ENCODE results near the gene OPN1SW.

The OPN1SW gene

GRCh38 chr7:128726059-128726736, 49.4 kb downstream of the OPN1SW start:
- no peaks in the 10 kb centered on the region for H3K9me3 ChIP-seq (ENCODE audit: control insufficient read depth in 1 of 2, low read length in 2 of 2)
- no peak overlapping the region for H3K27ac ChIP-seq (ENCODE audit: low read depth, low read length)
- peaks cover 0 to 3% of the 10 kb centered on the region in 2 donors for H3K27me3 ChIP-seq (ENCODE audit: control insufficient read depth in 1 of 2, insufficient read depth in 2 of 2, low read length in 2 of 2)
- no peaks in the 10 kb centered on the region for H3K36me3 ChIP-seq (ENCODE audit: control insufficient read depth in 1 of 2, insufficient read depth in 2 of 2, low read length in 2 of 2)
- H3K9ac ChIP-seq (ENCODE audit: low read depth in 1 of 2, low read length in 2 of 2), result no peak overlapping the region
- no peaks in the 10 kb centered on the region for H3K4me1 ChIP-seq (ENCODE audit: control insufficient read depth in 1 of 2, insufficient read depth in 2 of 2, low read length in 2 of 2)
- no peak overlapping the region for H3K4me3 ChIP-seq (ENCODE audit: low read depth in 1 of 2, low read length in 2 of 2)

GRCh38 chr7:128725531-128725930, 50.1 kb downstream of the OPN1SW start:
- H3K36me3 ChIP-seq (ENCODE audit: control insufficient read depth in 1 of 2, insufficient read depth in 2 of 2, low read length in 2 of 2), result no peaks in the 10 kb centered on the region
- no peak overlapping the region for H3K27ac ChIP-seq (ENCODE audit: low read depth, low read length)
- H3K9me3 ChIP-seq (ENCODE audit: control insufficient read depth in 1 of 2, low read length in 2 of 2), result no peaks in the 10 kb centered on the region
- H3K9ac ChIP-seq (ENCODE audit: low read depth in 1 of 2, low read length in 2 of 2), result no peak overlapping the region
- peaks cover 0 to 3% of the 10 kb centered on the region in 2 donors for H3K27me3 ChIP-seq (ENCODE audit: control insufficient read depth in 1 of 2, insufficient read depth in 2 of 2, low read length in 2 of 2)
- H3K4me3 ChIP-seq (ENCODE audit: low read depth in 1 of 2, low read length in 2 of 2), result no peak overlapping the region
- no peaks in the 10 kb centered on the region for H3K4me1 ChIP-seq (ENCODE audit: control insufficient read depth in 1 of 2, insufficient read depth in 2 of 2, low read length in 2 of 2)

GRCh38 chr7:128724743-128725142, 50.9 kb downstream of the OPN1SW start:
- H3K36me3 ChIP-seq (ENCODE audit: control insufficient read depth in 1 of 2, insufficient read depth in 2 of 2, low read length in 2 of 2), result no peaks in the 10 kb centered on the region
- no peak overlapping the region for H3K9ac ChIP-seq (ENCODE audit: low read depth in 1 of 2, low read length in 2 of 2)
- no peak overlapping the region for H3K27ac ChIP-seq (ENCODE audit: low read depth, low read length)
- H3K4me1 ChIP-seq (ENCODE audit: control insufficient read depth in 1 of 2, insufficient read depth in 2 of 2, low read length in 2 of 2), result no peaks in the 10 kb centered on the region
- no peaks in the 10 kb centered on the region for H3K9me3 ChIP-seq (ENCODE audit: control insufficient read depth in 1 of 2, low read length in 2 of 2)
- H3K27me3 ChIP-seq (ENCODE audit: control insufficient read depth in 1 of 2, insufficient read depth in 2 of 2, low read length in 2 of 2), result peaks cover 0 to 3% of the 10 kb centered on the region in 2 donors
- no peak overlapping the region for H3K4me3 ChIP-seq (ENCODE audit: low read depth in 1 of 2, low read length in 2 of 2)
